GM13977 (cell line): ENCODE data around the gene ECEL1.

Experiments
- DNase-seq: peaks from one replicate; pipeline ENCODE4 v3.0.0; 2012; ENCODE audit warnings: low spot score
- in situ Hi-C: fragments of 300-500 bp; cut with MboI; formaldehyde crosslinking; loops from one replicate; pipeline ENCODE4 v1.12.0; 2022; ENCODE audit warnings: low sequenced_read_pairs, low pct_unique_long_range_greater_than_20kb, mixed read lengths, inconsistent platforms; ENCODE audit not compliant: unreplicated experiment
- TF ChIP-seq, protein P1 (sequence below): IDR thresholded peaks from 2 replicates; pipeline ENCODE4 v1.5.1; 2012; ENCODE audit warnings: mild to moderate bottlenecking, control low read depth; ENCODE audit not compliant: insufficient read depth; ENCODE audit errors: extremely low read depth, missing control alignments

ECEL1 gene

DNA sequence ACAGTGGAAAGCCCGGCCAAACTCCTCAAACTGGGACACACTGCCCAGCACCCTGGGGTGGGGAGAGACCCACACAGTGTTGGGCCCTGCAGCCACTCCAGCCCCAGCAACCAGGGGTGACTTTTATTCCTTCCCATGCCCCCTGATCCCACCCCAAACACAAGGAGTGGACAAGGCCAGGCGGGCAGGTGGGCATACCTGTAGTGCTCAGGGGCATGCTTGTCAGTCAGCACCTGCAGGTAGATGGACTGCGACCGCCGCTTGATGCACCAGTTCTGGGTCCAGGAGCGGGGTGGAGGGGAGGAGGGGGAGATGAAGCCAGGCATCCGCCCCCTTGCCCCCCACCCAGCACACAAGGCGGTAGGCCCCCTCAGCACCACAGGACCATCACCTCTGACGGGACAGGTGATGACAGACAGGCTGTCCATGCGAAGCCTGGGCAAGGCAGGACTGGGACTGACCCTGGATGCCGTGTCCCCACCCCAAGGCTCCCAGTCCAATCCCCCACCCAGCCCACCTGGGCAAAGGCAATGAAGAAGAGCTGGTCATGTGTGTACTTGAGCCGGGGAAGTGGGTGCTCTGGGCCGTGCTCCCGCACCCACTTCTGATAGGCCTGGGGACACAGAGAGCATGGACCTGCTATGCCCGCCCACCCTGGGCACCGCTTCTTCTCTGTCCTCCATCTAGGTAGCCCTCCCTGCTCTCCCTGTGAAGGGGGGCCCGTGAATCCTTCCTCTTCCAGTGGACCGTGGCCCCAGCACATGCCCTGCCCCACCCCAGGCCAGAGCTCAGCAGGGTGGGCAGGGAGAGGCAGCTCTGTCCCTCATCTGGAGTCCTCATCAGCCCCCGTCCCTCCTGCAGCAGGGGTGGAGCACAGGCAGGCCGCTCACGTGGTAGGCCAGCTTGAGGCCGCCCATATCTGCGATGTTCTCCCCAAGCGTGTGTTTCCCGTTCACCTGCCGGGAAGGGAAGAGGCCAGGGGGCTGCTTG lies 7.1 kb downstream of the ECEL1 start:
- TF ChIP-seq, protein P1, sequence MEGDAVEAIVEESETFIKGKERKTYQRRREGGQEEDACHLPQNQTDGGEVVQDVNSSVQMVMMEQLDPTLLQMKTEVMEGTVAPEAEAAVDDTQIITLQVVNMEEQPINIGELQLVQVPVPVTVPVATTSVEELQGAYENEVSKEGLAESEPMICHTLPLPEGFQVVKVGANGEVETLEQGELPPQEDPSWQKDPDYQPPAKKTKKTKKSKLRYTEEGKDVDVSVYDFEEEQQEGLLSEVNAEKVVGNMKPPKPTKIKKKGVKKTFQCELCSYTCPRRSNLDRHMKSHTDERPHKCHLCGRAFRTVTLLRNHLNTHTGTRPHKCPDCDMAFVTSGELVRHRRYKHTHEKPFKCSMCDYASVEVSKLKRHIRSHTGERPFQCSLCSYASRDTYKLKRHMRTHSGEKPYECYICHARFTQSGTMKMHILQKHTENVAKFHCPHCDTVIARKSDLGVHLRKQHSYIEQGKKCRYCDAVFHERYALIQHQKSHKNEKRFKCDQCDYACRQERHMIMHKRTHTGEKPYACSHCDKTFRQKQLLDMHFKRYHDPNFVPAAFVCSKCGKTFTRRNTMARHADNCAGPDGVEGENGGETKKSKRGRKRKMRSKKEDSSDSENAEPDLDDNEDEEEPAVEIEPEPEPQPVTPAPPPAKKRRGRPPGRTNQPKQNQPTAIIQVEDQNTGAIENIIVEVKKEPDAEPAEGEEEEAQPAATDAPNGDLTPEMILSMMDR, result no peak
- no peak for DNase-seq
- in situ Hi-C loops, result no loop called here

DNA sequence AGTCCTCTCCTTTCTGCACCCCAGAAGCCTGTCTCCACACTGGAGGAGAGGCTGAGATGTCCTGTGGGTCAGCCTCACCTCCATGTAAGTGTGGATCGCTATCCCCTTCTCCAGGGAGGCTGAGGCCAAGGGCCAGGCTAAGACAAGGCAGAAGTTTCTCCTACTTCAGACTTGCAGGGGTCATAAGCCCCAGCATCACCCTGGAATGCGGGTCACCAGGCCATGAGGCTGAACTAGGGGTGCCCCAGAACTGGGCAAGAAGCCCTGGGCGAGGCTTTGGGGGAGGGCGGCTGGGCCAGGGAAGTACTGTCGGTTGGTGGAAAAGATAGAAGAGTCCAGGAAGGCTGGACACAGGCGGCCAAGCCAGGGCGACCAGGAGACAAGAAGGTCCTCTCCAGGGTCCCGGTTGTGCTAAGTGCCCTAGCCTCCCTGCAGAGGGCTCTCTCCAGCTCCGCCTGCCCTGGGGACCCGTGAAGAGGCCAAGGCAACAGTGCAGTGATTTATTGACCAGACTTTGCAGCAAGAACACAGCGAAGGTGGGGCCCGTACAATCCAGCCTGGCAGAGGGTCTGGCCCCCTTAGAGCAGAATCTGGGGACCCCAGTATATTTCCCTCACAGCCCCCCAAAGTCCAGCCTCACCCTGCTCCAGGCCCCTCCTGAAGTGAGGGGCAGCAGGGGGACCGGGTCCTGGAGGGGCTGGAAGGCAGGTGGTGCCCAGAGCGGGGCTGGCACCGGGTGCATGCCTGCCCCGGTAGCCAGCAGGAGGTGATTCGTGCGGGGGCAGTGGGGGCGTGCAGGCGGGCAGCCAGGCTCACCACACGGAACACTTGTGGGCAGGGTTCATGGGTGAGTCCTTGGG lies 8.1 kb downstream of the ECEL1 start:
- in situ Hi-C loops, result no loop called here
- no peak for DNase-seq
- TF ChIP-seq, protein P1, result no peak

DNA sequence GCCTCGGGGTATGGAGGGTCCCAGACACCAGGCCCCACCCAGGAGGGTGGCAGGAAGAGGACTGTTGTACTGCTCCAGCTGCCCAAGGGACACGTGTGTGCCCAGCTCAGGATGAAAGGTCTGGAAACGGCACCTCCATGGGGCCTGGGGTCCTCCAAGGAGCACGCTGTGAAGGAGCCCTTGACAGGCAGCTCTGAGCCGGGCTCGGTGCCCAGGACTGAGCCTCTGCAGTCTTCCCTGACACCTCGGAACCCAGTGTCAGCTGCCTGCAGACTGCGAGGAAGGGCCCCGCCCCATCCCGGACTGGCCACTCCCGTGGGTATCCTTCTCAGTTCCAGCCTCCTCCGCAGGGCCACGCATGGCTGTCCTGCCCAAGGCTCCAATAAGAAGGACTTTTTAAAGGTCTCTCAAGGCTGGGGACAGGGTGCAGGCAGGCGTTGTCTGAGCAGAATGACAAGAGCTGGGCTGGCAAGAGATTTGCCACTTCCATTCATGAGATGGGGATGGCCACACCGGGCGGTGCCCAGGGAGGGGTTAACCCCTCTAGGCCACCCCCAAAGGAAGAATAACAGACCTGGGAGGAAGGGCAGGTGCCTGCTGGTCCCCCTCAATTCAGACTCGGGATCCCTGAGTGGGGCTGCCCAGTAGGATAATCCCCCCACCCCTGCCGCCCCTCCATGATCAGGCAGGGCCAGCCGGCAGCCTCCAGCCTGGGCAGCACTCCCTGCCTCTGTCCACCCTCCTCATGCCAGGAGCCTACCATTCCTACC lies 8.9 kb downstream of the ECEL1 start:
- TF ChIP-seq, protein P1, result no peak
- DNase-seq, result no peak
- in situ Hi-C loops, result no loop called here

DNA sequence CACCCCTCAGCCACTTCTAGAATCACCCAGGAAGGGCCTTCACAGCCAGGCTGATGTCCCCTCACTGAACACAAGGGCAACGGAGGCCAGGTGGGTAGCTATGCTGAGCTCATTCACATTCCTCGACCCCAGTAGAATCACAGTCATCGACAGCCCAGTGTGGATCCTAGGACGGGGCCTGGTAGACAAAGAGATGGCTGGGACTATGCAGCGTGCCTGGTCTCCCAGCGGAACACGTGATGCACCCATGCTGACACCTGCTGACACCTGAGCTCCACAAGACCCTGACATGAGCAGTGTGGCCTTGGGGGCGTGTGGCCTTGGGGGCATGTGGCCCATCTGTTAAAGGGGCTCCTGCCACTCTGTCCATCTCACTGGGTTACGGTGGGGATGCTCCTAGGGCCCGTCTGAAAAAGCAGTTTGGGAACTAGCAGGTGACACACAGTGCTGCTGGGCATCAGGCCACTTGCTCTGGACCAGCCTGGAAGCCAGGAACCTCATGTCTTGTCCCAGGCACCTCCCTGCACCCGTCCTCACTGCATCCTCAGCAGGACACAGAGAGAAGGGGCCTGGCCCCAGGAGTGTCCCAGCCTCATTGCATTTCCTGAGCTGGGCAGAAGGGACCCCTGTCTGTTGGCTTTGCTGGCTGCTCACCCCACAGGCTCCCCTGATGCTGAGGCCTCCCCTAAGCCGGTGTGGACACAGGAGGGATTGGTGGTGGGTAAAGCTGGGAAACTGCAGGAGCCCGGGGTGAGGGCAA lies 9.7 kb downstream of the ECEL1 start:
- in situ Hi-C loops, result no loop called here
- no peak for DNase-seq
- TF ChIP-seq, protein P1, result no peak

DNA sequence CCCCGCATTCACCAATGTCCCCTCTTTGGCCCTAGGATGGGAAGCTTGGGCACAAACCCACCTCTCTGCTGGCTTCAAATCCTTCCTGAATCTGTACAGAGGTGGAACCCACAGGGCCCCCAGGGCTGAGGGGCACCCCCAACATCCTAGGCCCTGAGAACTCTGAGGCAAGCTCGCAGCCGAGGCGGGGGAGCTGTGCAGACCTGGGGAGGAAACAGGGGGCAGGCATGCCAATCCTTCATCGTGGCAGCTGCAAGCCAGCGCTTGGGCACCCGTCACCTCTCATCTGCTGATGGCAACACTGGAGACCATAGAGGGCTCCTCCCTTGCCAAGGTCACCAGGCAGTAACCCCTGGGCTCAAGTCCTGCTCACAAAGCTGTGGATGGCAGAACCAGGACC lies 10.8 kb downstream of the ECEL1 start:
- TF ChIP-seq, protein P1, result no peak
- in situ Hi-C loops, result no loop called here

More for the DNA sequence above, 10.8 kb downstream of the ECEL1 start:
- DNase-seq, result no peak
